Right cardiac atrium (tissue), 5 donors: ENCODE data around the gene COL6A5. TPM values are rescaled to one million over a fixed set of nuclear protein-coding genes. Genes with fewer than 3 reads are reported as not detected.
A peak's percentile ranks its signal among the peaks of the same experiment; 100 is the strongest.

ENCODE experiments used
- ATAC-seq, 2 donors: fragments of 200-7000 bp; cut with Tn5 transposase; one replicate each; pipeline versions ENCODE4 v1.8.0 to v1.9.1; 2020; ENCODE audit warnings: moderate library complexity in 2 of 2, mild to moderate bottlenecking in 1 of 2
- DNase-seq, 3 donors: peaks; one replicate each; pipeline ENCODE4 v3.0.0-alpha.2; 2020
- H3K27ac ChIP-seq: one replicate; pipeline ENCODE4 v1.5.1; 2013; ENCODE audit warnings: mild to moderate bottlenecking, low read length, control low read depth, moderate library complexity
- H3K27me3 ChIP-seq: one replicate; pipeline ENCODE4 v1.6.1; 2013; ENCODE audit not compliant: control insufficient read depth, insufficient read depth
- H3K4me1 ChIP-seq: one replicate; pipeline ENCODE4 v1.6.1; 2013; ENCODE audit warnings: low read length; ENCODE audit not compliant: control insufficient read depth, insufficient read depth
- H3K4me3 ChIP-seq: one replicate; pipeline ENCODE4 v1.5.1; 2013; ENCODE audit warnings: low read length, control low read depth
- H3K9me3 ChIP-seq: one replicate; pipeline ENCODE4 v1.6.1; 2013; ENCODE audit warnings: low read length; ENCODE audit not compliant: control insufficient read depth
- WGBS: extraction: QIAGEN DNeasy Blood & Tissue Kit; methylation state at CpG from one replicate; pipeline ENCODE4 v1.1.7; 2013; 5-methylcytosine and 5-hydroxymethylcytosine counted together
- intact Hi-C, 4 donors: fragments of 100-400 bp; cut with DNase I; formaldehyde crosslinking; loops; one replicate each; pipeline versions ENCODE4 v1.11.0 to v1.14.0; 2022 to 2023
- long read RNA-seq, 4 donors: library from polyadenylated mRNA; unstranded; transcript quantifications; one replicate each; pipeline ENCODE4 v2.0.0, GENCODE V29; 2020 to 2021
- polyA plus RNA-seq: library from polyadenylated mRNA; stranded (reverse); fragments of 200-250 nt; gene quantifications from one replicate; pipeline ENCODE4 v1.2.3, GENCODE V29; 2013
- total RNA-seq, 4 donors: library from RNA; stranded (reverse); fragmentation: NEBNext Ultra II Directional; extraction: Animal tissue kit (Norgen Biotek cat#: 25700); gene quantifications; one replicate each; pipeline ENCODE4 v1.2.1, GENCODE V29; 2021
- donor health status: healthy with polysubstance abuse.
- donor health status: DM: no; HTN: yes; CAD: no.
- donor health status: DM: no; HTN: no; CAD: no.
- donor health status: DM: no; HTN: yes; CAD: no; lungs with severe emphysema.
- donor health status: DM: yes; HTN: yes; CAD: no.

The COL6A5 gene
- total RNA-seq (not detected), polyA plus RNA-seq (not detected)
- long read RNA-seq, donor 1 = 0 reads
- long read RNA-seq, donor 2 = 0 reads
- long read RNA-seq, donor 3 = 0 reads
- long read RNA-seq, donor 4 = 0 reads

- whole genome bisulfite sequencing = 3% methylated on average over 40 of the region's 41 CpGs
- H3K4me1 ChIP-seq = no peaks in the 10 kb centered on the region
- ATAC-seq (no peak), DNase-seq (peak; percentile 11 to 65 (median 61))
- no peak within 1 kb of the TSS for H3K27ac ChIP-seq
- H3K27me3 ChIP-seq = peaks cover 3% of the 10 kb centered on the region
- H3K4me3 ChIP-seq = no peak within 1 kb of the TSS
- intact Hi-C loops = no loop called here
- no peaks in the 10 kb centered on the region for H3K9me3 ChIP-seq
These were observed at the start of gene COL6A5 for GRCh38 chr3:130345487-130346079. COL6A5 (plus strand) TSS chr3:130345672; CDS start chr3:130373639, 27,967 bp downstream.

GRCh38 chr3:130299531-130299930 is 45.9 kb upstream of the COL6A5 start:
- Histone ChIP-seq H3K27me3 (no peaks in the 10 kb centered on the region), H3K27ac (no peak overlapping the region), H3K4me3 (no peak overlapping the region), H3K4me1 (no peaks in the 10 kb centered on the region), H3K9me3 (no peaks in the 10 kb centered on the region)
- intact Hi-C loops = no loop called here
- no peak for DNase-seq
- ATAC-seq = no peak
- 43% methylated on average over 2 of the region's 2 CpGs for WGBS

- WGBS = 93% methylated on average over 11 of the region's 11 CpGs
- DNase-seq = peak in 1 of 3 donors; percentile 23
These were observed 44.6 kb upstream of the COL6A5 start for GRCh38 chr3:130300888-130301287.

GRCh38 chr3:130310109-130310508 is 35.4 kb upstream of the COL6A5 start:
- no peaks in the 10 kb centered on the region for H3K9me3 ChIP-seq
- no peak overlapping the region for H3K27ac ChIP-seq
- intact Hi-C loops = no loop called here
- WGBS = 67% methylated on average over 4 of the region's 4 CpGs
- no peak for DNase-seq
- no peaks in the 10 kb centered on the region for H3K27me3 ChIP-seq
- no peak for ATAC-seq
- H3K4me3 ChIP-seq = no peak overlapping the region
- H3K4me1 ChIP-seq = no peaks in the 10 kb centered on the region

More at GRCh38 chr3:130300888-130301287, 44.6 kb upstream of the COL6A5 start:
- H3K4me3 ChIP-seq = no peak overlapping the region
- ATAC-seq = no peak
- intact Hi-C loops = no loop called here
- no peak overlapping the region for H3K27ac ChIP-seq
- H3K4me1 ChIP-seq = no peaks in the 10 kb centered on the region
- H3K27me3 ChIP-seq = no peaks in the 10 kb centered on the region
- no peaks in the 10 kb centered on the region for H3K9me3 ChIP-seq

GRCh38 chr3:130312374-130312773 is 33.1 kb upstream of the COL6A5 start:
- no peak for DNase-seq
- H3K4me3 ChIP-seq = no peak overlapping the region

GRCh38 chr3:130316169-130316568 is 29.3 kb upstream of the COL6A5 start:
- H3K27ac ChIP-seq = no peak overlapping the region
- no peaks in the 10 kb centered on the region for H3K4me1 ChIP-seq
- 47% methylated on average over 2 of the region's 2 CpGs for WGBS
- no peaks in the 10 kb centered on the region for H3K9me3 ChIP-seq
- H3K4me3 ChIP-seq = no peak overlapping the region
- H3K27me3 ChIP-seq = no peaks in the 10 kb centered on the region
- DNase-seq (no peak), ATAC-seq (peak; percentile 35 to 71)
- intact Hi-C loops = no loop called here

More at GRCh38 chr3:130312374-130312773, 33.1 kb upstream of the COL6A5 start:
- Histone ChIP-seq H3K27ac (no peak overlapping the region), H3K27me3 (no peaks in the 10 kb centered on the region), H3K9me3 (no peaks in the 10 kb centered on the region), H3K4me1 (no peaks in the 10 kb centered on the region)
- intact Hi-C loops = no loop called here
- ATAC-seq = no peak

- DNase-seq (no peak), ATAC-seq (no peak)
- 91% methylated on average over 1 of the region's 1 CpG for WGBS
These were observed 22.0 kb upstream of the COL6A5 start for GRCh38 chr3:130323503-130323902.

GRCh38 chr3:130340766-130341165 is 4.7 kb upstream of the COL6A5 start:
- no peak overlapping the region for H3K4me3 ChIP-seq
- intact Hi-C loops = no loop called here
- H3K27me3 ChIP-seq = no peaks in the 10 kb centered on the region
- H3K27ac ChIP-seq = no peak overlapping the region
- WGBS = 93% methylated on average over 1 of the region's 1 CpG
- no peaks in the 10 kb centered on the region for H3K9me3 ChIP-seq
- no peaks in the 10 kb centered on the region for H3K4me1 ChIP-seq
- no peak for DNase-seq
- no peak for ATAC-seq

More at GRCh38 chr3:130323503-130323902, 22.0 kb upstream of the COL6A5 start:
- no peaks in the 10 kb centered on the region for H3K27me3 ChIP-seq
- no peak overlapping the region for H3K27ac ChIP-seq
- H3K4me1 ChIP-seq = no peaks in the 10 kb centered on the region
- no peak overlapping the region for H3K4me3 ChIP-seq
- no peaks in the 10 kb centered on the region for H3K9me3 ChIP-seq
- intact Hi-C loops = no loop called here

- Histone ChIP-seq H3K4me1 (no peaks in the 10 kb centered on the region), H3K9me3 (no peaks in the 10 kb centered on the region), H3K27me3 (peaks cover 2% of the 10 kb centered on the region), H3K27ac (no peak overlapping the region), H3K4me3 (no peak overlapping the region)
- ATAC-seq (no peak), DNase-seq (no peak)
- intact Hi-C loops = no loop called here
These were observed 4.1 kb upstream of the COL6A5 start for GRCh38 chr3:130341388-130341787.

GRCh38 chr3:130341882-130342281 is 3.6 kb upstream of the COL6A5 start:
- Histone ChIP-seq H3K27ac (no peak overlapping the region), H3K27me3 (peaks cover 3% of the 10 kb centered on the region), H3K9me3 (no peaks in the 10 kb centered on the region), H3K4me1 (no peaks in the 10 kb centered on the region), H3K4me3 (no peak overlapping the region)
- ATAC-seq = no peak
- DNase-seq = no peak
- WGBS = 84% methylated on average over 4 of the region's 4 CpGs
- intact Hi-C loops = no loop called here

GRCh38 chr3:130342821-130343661 is 2.4 kb upstream of the COL6A5 start:
- peaks cover 3% of the 10 kb centered on the region for H3K27me3 ChIP-seq
- H3K9me3 ChIP-seq = no peaks in the 10 kb centered on the region
- no peak overlapping the region for H3K4me3 ChIP-seq
- 67% methylated on average over 7 of the region's 7 CpGs for WGBS
- H3K27ac ChIP-seq = no peak overlapping the region
- no peak for DNase-seq
- no peaks in the 10 kb centered on the region for H3K4me1 ChIP-seq
- intact Hi-C loops = no loop called here
- ATAC-seq = no peak
